Vagina (tissue), 2 donors: ENCODE data around the gene ACP3. TPM values are rescaled to one million over a fixed set of nuclear protein-coding genes. Genes with fewer than 3 reads are reported as not detected.

Experiments used
- DNase-seq, 2 donors: peaks; one replicate each; pipeline ENCODE4 v3.0.0-alpha.2; 2017; ENCODE audit errors: extremely low spot score in 2 of 2
- H3K27ac ChIP-seq: fragments of 200-600 bp; sonication (generic); one replicate; pipeline ENCODE4 v1.5.1; 2019
- H3K27me3 ChIP-seq: fragments of 200-600 bp; sonication (generic); one replicate; pipeline ENCODE4 v1.5.1; 2019
- H3K36me3 ChIP-seq, 2 donors: fragments of 200-600 bp; sonication (generic); one replicate each; pipeline ENCODE4 v1.5.1; 2017 to 2019
- H3K4me1 ChIP-seq: fragments of 200-600 bp; sonication (generic); one replicate; pipeline ENCODE4 v1.5.1; 2019
- H3K4me3 ChIP-seq, 2 donors: fragments of 200-600 bp; sonication (generic); 1 replicate in 1 of 2; 2 replicates in 1 of 2; pipeline ENCODE4 v1.5.1; 2016 to 2019
- H3K9me3 ChIP-seq: fragments of 200-600 bp; sonication (generic); one replicate; pipeline ENCODE4 v1.5.1; 2019
- CTCF ChIP-seq, 3 experiments: fragments of 450-650 bp in 2 of 3; fragments of 200-600 bp in 1 of 3; sonication (generic) in 1 of 3; IDR thresholded peaks; one replicate each; pipeline ENCODE4 v1.5.1; 2017 to 2019; ENCODE audit warnings: antibody characterized with exemption in 3 of 3, mild to moderate bottlenecking in 2 of 3, moderate library complexity in 2 of 3
- POLR2A ChIP-seq, 2 donors: fragments of 450-650 bp; IDR thresholded peaks; one replicate each; pipeline ENCODE4 v1.6.1; 2017; ENCODE audit warnings: antibody characterized with exemption in 2 of 2, mild to moderate bottlenecking in 2 of 2, moderate library complexity in 2 of 2
- POLR2AphosphoS5 ChIP-seq, 2 donors: sonication (generic); formaldehyde crosslinking; IDR thresholded peaks; one replicate each; pipeline ENCODE4 v1.9.0; 2017; ENCODE audit warnings: antibody characterized with exemption in 2 of 2, mild to moderate bottlenecking in 2 of 2, low read depth in 1 of 2; ENCODE audit not compliant: insufficient read depth in 1 of 2
- intact Hi-C: fragments of 100-400 bp; cut with DNase I; formaldehyde crosslinking; loops from one replicate; pipeline ENCODE4 v1.15.1; 2023
- total RNA-seq: library from RNA; depleted of rRNA; stranded (reverse); fragments of >200 nt; gene quantifications from one replicate; pipeline ENCODE4 v1.2.3, GENCODE V29; 2016

The ACP3 gene
- total RNA-seq, 1 donor from 2014 or later = 12.3 TPM

GRCh38 chr3:132311841-132312240, 5.4 kb upstream of the ACP3 start:
- Histone ChIP-seq H3K27ac (no peak overlapping the region), H3K9me3 (no peaks in the 10 kb centered on the region), H3K36me3 (no peaks in the 10 kb centered on the region), H3K4me3 (no peak overlapping the region), H3K27me3 (no peaks in the 10 kb centered on the region), H3K4me1 (peaks cover 7% of the 10 kb centered on the region)
- intact Hi-C loops = no loop called here
- DNase-seq = no peak
- TF ChIP-seq POLR2AphosphoS5 (IDR thresholded peaks at IDR 0.05; ENCODE audit: insufficient read depth in 1 of 2, low read depth in 1 of 2) (no peak), CTCF (IDR thresholded peaks at IDR 0.05) (no peak), POLR2A (IDR thresholded peaks at IDR 0.05) (no peak)

- H3K9me3 ChIP-seq = no peaks in the 10 kb centered on the region
- intact Hi-C loops = no loop called here
- TF ChIP-seq CTCF (IDR thresholded peaks at IDR 0.05) (no peak), POLR2AphosphoS5 (IDR thresholded peaks at IDR 0.05; ENCODE audit: insufficient read depth in 1 of 2, low read depth in 1 of 2) (no peak), POLR2A (IDR thresholded peaks at IDR 0.05) (no peak)
- no peaks in the 10 kb centered on the region for H3K36me3 ChIP-seq
- no peaks in the 10 kb centered on the region for H3K27me3 ChIP-seq
- H3K4me1 ChIP-seq = peaks cover 10% of the 10 kb centered on the region
- H3K4me3 ChIP-seq = no peak overlapping the region
- DNase-seq = no peak
- no peak overlapping the region for H3K27ac ChIP-seq
These were observed 1.4 kb upstream of the ACP3 start for GRCh38 chr3:132315851-132316250.

- H3K4me3 ChIP-seq = peak overlapping the region in 1 of 2 donors; percentile 23
- peaks cover 10% of the 10 kb centered on the region for H3K4me1 ChIP-seq
- no peaks in the 10 kb centered on the region for H3K27me3 ChIP-seq
- H3K36me3 ChIP-seq = no peaks in the 10 kb centered on the region
- H3K27ac ChIP-seq = no peak overlapping the region
- DNase-seq = no peak
- intact Hi-C loops = no loop called here
- no peak for TF ChIP-seq POLR2A (IDR thresholded peaks at IDR 0.05)
- TF ChIP-seq POLR2AphosphoS5 (IDR thresholded peaks at IDR 0.05; ENCODE audit: insufficient read depth in 1 of 2, low read depth in 1 of 2) = no peak
- TF ChIP-seq CTCF (IDR thresholded peaks at IDR 0.05) = no peak
- no peaks in the 10 kb centered on the region for H3K9me3 ChIP-seq
These were observed 1.2 kb downstream of the ACP3 start for GRCh38 chr3:132318451-132318850.

GRCh38 chr3:132321304-132321703, 4.1 kb downstream of the ACP3 start:
- no peak for DNase-seq
- intact Hi-C loops = no loop called here
- no peaks in the 10 kb centered on the region for H3K9me3 ChIP-seq
- no peaks in the 10 kb centered on the region for H3K36me3 ChIP-seq
- H3K4me3 ChIP-seq = no peak overlapping the region
- no peak for TF ChIP-seq CTCF (IDR thresholded peaks at IDR 0.05)
- TF ChIP-seq POLR2A (IDR thresholded peaks at IDR 0.05) = no peak
- no peak for TF ChIP-seq POLR2AphosphoS5 (IDR thresholded peaks at IDR 0.05; ENCODE audit: insufficient read depth in 1 of 2, low read depth in 1 of 2)
- no peak overlapping the region for H3K27ac ChIP-seq
- peaks cover 9% of the 10 kb centered on the region for H3K4me1 ChIP-seq
- H3K27me3 ChIP-seq = no peaks in the 10 kb centered on the region

GRCh38 chr3:132325103-132325606, 7.9 kb downstream of the ACP3 start:
- H3K4me3 ChIP-seq = no peak overlapping the region
- H3K9me3 ChIP-seq = no peaks in the 10 kb centered on the region
- no peak overlapping the region for H3K27ac ChIP-seq
- no peaks in the 10 kb centered on the region for H3K36me3 ChIP-seq
- no peaks in the 10 kb centered on the region for H3K4me1 ChIP-seq
- no peak for DNase-seq
- H3K27me3 ChIP-seq = no peaks in the 10 kb centered on the region
- TF ChIP-seq CTCF (IDR thresholded peaks at IDR 0.05) = no peak
- peak in 1 of 2 donors; percentile 11 for TF ChIP-seq POLR2AphosphoS5 (IDR thresholded peaks at IDR 0.05; ENCODE audit: insufficient read depth in 1 of 2, low read depth in 1 of 2)
- TF ChIP-seq POLR2A (IDR thresholded peaks at IDR 0.05) = no peak
- intact Hi-C loops = no loop called here
